GM13976 (cell line): ENCODE results near the gene ZNF20.
A peak's percentile ranks its signal among the peaks of the same experiment; 100 is the strongest.

ENCODE experiments used
- DNase-seq: peaks from one replicate; pipeline ENCODE4 v3.0.0; 2012; ENCODE audit warnings: low spot score
- in situ Hi-C: fragments of 300-500 bp; cut with MboI; formaldehyde crosslinking; loops from one replicate; pipeline ENCODE4 v1.12.0; 2022; ENCODE audit warnings: low sequenced_read_pairs, mixed read lengths, inconsistent platforms; ENCODE audit not compliant: unreplicated experiment
- TF ChIP-seq, protein P1 (sequence below): IDR thresholded peaks from 2 replicates; pipeline ENCODE4 v1.5.1; 2012; ENCODE audit warnings: borderline replicate concordance, mild to moderate bottlenecking; ENCODE audit not compliant: insufficient read depth; ENCODE audit errors: extremely low read depth, missing control alignments, control extremely low read depth

Gene ZNF20

DNA sequence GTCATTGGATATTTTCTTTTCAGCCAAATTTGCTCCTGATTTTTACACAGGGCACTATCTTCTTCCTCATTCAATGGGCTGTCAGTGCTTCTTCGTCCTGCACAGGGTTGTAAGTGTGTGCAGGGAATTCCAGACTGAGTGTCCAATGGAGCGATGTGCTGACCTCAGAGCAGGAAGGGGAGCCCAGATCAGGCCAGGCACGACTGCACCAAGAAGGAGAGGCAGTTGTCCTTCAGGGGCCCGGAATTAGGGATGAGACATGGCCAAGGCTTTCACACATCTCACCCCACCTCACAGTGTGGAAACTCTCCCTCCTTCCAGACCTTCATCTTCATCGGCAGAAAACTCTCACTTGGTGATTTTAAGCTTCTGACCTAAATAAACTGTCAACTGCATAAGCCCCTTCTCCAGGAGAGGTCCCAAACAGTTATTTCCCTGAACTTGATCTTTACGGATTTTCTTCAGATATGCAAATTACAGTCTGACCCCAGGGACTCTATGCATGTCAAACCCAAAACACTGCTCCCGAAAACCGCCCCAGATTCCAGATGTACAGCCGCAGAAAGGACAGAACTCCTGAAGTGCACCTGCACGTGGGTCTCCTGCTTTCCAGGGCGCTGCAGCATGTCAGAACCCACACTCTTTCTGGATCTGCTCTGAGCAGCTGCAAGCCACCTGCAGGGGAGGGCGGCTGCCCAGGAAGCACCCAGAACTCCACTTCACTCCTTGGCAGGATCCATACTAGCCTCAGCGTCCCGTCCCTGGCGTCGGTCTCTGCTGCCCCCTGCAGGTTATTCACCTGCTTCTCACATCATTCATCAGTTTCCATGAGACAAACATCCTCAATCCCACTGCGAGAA lies 625 bp upstream of the ZNF20 start:
- in situ Hi-C loops = no loop called here
- TF ChIP-seq, protein P1, sequence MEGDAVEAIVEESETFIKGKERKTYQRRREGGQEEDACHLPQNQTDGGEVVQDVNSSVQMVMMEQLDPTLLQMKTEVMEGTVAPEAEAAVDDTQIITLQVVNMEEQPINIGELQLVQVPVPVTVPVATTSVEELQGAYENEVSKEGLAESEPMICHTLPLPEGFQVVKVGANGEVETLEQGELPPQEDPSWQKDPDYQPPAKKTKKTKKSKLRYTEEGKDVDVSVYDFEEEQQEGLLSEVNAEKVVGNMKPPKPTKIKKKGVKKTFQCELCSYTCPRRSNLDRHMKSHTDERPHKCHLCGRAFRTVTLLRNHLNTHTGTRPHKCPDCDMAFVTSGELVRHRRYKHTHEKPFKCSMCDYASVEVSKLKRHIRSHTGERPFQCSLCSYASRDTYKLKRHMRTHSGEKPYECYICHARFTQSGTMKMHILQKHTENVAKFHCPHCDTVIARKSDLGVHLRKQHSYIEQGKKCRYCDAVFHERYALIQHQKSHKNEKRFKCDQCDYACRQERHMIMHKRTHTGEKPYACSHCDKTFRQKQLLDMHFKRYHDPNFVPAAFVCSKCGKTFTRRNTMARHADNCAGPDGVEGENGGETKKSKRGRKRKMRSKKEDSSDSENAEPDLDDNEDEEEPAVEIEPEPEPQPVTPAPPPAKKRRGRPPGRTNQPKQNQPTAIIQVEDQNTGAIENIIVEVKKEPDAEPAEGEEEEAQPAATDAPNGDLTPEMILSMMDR = peak; percentile 82
- peak; percentile 78 for DNase-seq

DNA sequence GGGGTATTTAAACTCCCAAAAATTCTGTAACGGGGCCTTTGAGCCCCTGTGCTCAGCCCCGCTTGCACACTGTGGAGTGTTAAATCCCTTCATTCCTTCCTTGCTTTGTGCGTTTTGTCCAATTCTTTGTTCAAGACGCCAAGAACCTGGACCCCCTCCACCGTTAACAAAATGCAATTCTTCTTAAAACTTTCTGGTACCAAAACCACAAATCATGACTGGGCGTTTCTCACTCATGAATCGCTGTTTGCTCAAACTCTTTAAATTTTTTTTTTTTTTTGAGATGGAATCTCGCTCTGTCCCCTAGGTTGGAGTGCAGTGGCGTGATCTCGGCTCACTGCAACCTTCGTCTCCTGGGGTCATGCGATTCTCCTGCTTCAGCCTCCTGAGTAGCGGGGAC lies 881 bp downstream of the ZNF20 start:
- TF ChIP-seq, protein P1 = no peak
- in situ Hi-C loops = no loop called here
- no peak for DNase-seq

DNA sequence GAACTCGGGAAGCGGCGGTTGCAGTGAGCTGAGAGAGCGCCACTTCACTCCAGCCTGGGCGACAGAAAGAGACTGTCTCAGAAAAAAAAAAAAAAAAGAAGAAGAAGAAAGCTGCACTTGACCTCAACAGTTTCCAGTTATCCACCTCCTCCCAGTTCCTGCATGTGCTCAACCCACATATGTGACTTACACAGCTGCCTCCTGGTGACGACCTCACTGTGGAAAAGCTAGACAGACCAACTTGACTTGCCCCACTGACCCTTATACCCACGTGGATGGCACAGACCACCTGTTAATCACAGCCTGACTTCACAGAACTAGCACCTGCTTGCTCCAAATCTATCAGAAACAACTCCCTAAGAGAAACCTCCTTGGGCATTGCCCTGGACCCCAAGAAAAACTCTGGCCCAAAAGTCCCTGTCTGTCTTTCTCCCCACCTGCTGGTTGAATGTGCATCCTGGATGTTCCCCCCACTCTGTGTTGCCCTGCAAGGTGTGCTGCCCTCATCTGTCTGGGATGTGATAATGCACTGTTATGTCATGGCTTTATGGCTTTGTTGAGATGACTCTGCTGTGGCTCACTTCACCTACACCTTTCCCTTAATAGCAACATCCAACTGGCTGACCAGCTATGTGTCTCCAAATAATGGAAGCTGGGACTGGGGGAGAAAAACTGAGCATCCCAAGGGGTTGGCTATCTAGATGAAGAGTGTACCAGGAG lies 2.8 kb downstream of the ZNF20 start:
- no peak for DNase-seq
- TF ChIP-seq, protein P1 = peak; percentile 51
- in situ Hi-C loops = no loop called here

DNA sequence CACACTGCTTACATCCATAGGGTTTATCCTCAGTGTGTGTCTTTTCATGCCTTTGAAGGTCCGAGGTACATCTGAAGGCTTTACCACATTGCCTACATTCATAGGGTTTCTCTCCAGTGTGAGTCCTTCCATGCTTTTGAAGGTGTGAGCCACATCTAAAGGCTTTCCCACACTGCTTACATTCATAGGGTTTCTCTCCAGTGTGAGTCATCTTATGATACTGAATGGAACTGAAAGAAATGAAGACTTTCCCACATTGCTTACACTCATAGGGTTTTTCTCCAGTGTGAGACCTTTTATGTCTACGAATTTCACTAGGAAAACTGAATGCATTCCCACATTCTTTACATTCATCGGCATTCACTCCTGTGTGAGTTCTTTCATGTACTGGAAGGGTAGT lies 7.1 kb downstream of the ZNF20 start:
- TF ChIP-seq, protein P1 = no peak
- in situ Hi-C loops = no loop called here
- no peak for DNase-seq

DNA sequence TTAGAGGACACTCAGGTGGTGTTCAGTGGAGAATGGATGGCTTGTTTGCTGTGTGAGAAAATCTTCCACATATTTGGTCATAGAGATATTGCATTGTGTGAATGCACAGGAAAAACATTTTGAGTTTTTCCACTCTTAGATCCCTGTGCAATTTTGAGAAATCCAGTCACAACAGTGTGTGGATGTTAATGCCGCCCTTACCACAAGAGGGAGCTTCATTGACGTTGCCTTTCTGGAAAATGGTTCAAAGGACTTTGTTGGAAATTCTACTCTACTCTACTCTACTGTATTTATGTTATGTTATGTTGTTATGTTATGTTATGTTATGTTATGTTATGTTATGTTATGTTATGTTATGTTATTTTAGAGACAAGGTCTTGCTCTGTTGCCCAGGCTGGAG lies 13.4 kb downstream of the ZNF20 start:
- TF ChIP-seq, protein P1 = no peak
- DNase-seq = no peak
- in situ Hi-C loops = no loop called here

DNA sequence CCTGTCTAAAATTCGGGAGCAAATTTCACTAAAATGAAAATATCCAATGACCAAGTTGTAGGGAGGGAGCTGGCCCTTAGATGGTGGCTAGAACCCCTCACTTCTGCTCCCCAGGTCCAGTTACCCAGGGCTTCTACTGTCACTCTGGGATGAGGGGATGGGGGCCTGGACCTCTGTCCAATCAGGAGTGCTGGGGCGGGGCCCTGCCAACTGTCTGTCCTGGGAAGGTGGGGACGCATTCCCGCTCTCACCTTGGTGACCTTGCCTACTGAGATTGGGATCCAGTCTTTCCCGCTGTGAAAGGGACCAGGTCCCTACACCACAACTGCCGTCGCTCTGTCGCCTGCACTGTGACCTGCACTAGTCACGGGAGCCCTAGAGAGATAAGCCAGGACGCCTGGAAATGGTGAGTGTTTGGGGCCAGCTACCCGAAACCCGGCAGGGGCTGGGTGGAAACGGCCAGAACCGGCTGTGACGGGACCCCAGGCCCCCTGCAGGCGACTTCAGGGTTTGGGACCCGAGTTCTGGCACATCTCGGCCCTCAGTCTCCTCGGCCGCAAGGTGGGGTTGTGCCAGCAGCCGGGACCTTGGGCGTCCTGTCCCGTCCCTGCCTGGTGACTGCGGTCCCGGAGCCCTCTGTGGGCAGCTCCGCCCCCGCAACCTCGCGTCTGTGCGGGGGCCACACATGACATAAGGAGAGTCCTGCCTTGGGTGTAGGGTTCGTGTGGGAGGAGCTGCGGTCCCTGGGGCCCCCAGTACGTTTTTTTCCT lies 22.8 kb downstream of the ZNF20 start:
- in situ Hi-C loops = no loop called here
- TF ChIP-seq, protein P1 = no peak
- no peak for DNase-seq
